Pancreas (tissue), 10 donors: ENCODE measurements around the gene SORCS2. TPM values are rescaled to one million over a fixed set of nuclear protein-coding genes. Genes with fewer than 3 reads are reported as not detected.
"Not testable (repeated sequence)": the region's sequence is repeated elsewhere in the genome, so short reads cannot be mapped to it uniquely, and the experiment has no call there.

Source experiments
- ATAC-seq, 4 donors: fragments of 200-7000 bp; cut with Tn5 transposase; one replicate each; pipeline versions ENCODE4 v1.8.0 to v1.9.1; 2020; ENCODE audit warnings: mild to moderate bottlenecking in 4 of 4, moderate library complexity in 4 of 4
- DNase-seq, 6 donors: peaks; one replicate each; pipeline ENCODE4 v3.0.0-alpha.2; 2020
- FAIRE-seq: peaks from 2 replicates; lab custom pipeline; 2012; peaks lifted over from hg19 to GRCh38; lab: Jason Lieb, UNC
- H3K27ac ChIP-seq, 4 donors: fragments of 200-600 bp; sonication (generic); 1 replicate in 3 of 4; 2 replicates in 1 of 4; pipeline versions ENCODE4 v1.5.0 to v1.8.0; 2020
- H3K27me3 ChIP-seq, 4 donors: fragments of 200-600 bp; one replicate each; pipeline ENCODE4 v1.8.0; 2021
- H3K36me3 ChIP-seq, 3 donors: fragments of 200-600 bp; sonication (generic) in 1 of 3; one replicate each; pipeline versions ENCODE4 v1.5.0 to v1.8.0; 2020 to 2021
- H3K4me1 ChIP-seq, 3 donors: fragments of 200-600 bp; one replicate each; pipeline ENCODE4 v1.8.0; 2021
- H3K4me3 ChIP-seq, 4 donors: fragments of 200-600 bp; sonication (generic) in 2 of 4; one replicate each; pipeline versions ENCODE4 v1.5.0 to v1.8.0; 2020 to 2021
- H3K9me3 ChIP-seq, 4 donors: fragments of 200-600 bp; one replicate each; pipeline ENCODE4 v1.8.0; 2021
- WGBS, 2 donors: extraction: QIAGEN DNeasy Blood & Tissue Kit; methylation state at CpG; one replicate each; pipeline ENCODE4 v1.1.7; 2013; 5-methylcytosine and 5-hydroxymethylcytosine counted together
- intact Hi-C, 3 donors: fragments of 100-400 bp; cut with DNase I; formaldehyde crosslinking; loops; one replicate each; pipeline versions ENCODE4 v1.11.1 to v1.14.2; 2022
- polyA plus RNA-seq, 2 donors: library from polyadenylated mRNA; stranded (reverse); fragments of 200-250 nt; gene quantifications; one replicate each; pipeline ENCODE4 v1.2.3, GENCODE V29; 2013
- total RNA-seq, 6 donors: library from RNA; stranded (reverse); fragmentation: NEBNext Ultra II Directional in 4 of 6; extraction: Animal tissue kit (Norgen Biotek cat#: 25700) in 4 of 6; gene quantifications; one replicate each; pipeline versions ENCODE4 v1.2.1 to v1.2.4, GENCODE V29; 2021 to 2023
- TF ChIP-seq, protein P1 (sequence below), 4 donors: fragments of 200-600 bp; sonication (generic) in 3 of 4; IDR thresholded peaks; one replicate each; pipeline versions ENCODE4 v1.5.0 to v1.8.0; 2021; ENCODE audit warnings: antibody characterized with exemption in 4 of 4
- donor health status: healthy with polysubstance abuse.
- donor health status: DM: no; HTN: no; CAD: no; lungs with moderate emphysema.
- donor health status: DM: no; HTN: no; CAD: no.
- donor health status: control.
- donor health status: control.
- donor health status: Bipolar disorder and iron deficiency.
- donor health status: DM: yes; HTN: yes; CAD: no.
- donor health status: DM: no; HTN: no; CAD: no.
- donor health status: DM: no; HTN: no; CAD: no.
- donor health status: DM: yes; HTN: yes; CAD: no.

The SORCS2 gene
- total and polyA plus RNA-seq, 8 donors = 0.14 to 1.7 (median 0.42) TPM

GRCh38 chr4:7574287-7575014, 382.1 kb downstream of the SORCS2 start:
- FAIRE-seq = no peak
- 51 to 63% methylated on average over 11 of the region's 11 CpGs for WGBS, 2 donors
- DNase-seq = no peak
- no peaks in the 10 kb centered on the region for H3K9me3 ChIP-seq
- no peak for ATAC-seq
- no peaks in the 10 kb centered on the region for H3K27me3 ChIP-seq
- H3K27ac ChIP-seq = no peak overlapping the region
- H3K36me3 ChIP-seq = no peaks in the 10 kb centered on the region
- no peaks in the 10 kb centered on the region for H3K4me1 ChIP-seq
- intact Hi-C loops = no loop called here
- TF ChIP-seq, protein P1, sequence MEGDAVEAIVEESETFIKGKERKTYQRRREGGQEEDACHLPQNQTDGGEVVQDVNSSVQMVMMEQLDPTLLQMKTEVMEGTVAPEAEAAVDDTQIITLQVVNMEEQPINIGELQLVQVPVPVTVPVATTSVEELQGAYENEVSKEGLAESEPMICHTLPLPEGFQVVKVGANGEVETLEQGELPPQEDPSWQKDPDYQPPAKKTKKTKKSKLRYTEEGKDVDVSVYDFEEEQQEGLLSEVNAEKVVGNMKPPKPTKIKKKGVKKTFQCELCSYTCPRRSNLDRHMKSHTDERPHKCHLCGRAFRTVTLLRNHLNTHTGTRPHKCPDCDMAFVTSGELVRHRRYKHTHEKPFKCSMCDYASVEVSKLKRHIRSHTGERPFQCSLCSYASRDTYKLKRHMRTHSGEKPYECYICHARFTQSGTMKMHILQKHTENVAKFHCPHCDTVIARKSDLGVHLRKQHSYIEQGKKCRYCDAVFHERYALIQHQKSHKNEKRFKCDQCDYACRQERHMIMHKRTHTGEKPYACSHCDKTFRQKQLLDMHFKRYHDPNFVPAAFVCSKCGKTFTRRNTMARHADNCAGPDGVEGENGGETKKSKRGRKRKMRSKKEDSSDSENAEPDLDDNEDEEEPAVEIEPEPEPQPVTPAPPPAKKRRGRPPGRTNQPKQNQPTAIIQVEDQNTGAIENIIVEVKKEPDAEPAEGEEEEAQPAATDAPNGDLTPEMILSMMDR (IDR thresholded peaks at IDR 0.05) = no peak
- no peak overlapping the region for H3K4me3 ChIP-seq

DNA sequence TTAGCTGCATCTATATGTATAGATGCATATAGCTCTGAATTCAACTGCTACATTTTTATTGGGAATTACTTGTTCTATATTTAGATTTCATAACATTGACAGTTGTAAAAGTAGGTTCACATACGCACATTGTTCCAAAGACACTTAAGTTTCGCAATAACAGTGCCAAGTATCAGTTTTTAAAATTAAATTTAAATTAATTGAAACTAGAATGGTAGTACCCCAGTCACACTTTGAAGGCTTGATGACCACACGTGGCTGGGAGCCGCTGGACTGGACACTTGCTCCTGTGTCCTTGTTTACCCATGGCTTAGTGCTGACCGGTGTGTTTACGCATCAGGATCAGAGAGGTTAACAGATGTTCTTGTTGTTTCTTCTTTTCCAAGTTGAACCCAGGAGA, 383.1 kb downstream of the SORCS2 start:
- no peak overlapping the region for H3K27ac ChIP-seq
- no peak for ATAC-seq
- no peaks in the 10 kb centered on the region for H3K27me3 ChIP-seq
- intact Hi-C loops = no loop called here
- no peaks in the 10 kb centered on the region for H3K4me1 ChIP-seq
- no peaks in the 10 kb centered on the region for H3K9me3 ChIP-seq
- no peak overlapping the region for H3K4me3 ChIP-seq
- no peak for FAIRE-seq
- 47 to 50% methylated on average over 6 of the region's 6 CpGs for WGBS, 2 donors
- H3K36me3 ChIP-seq = no peaks in the 10 kb centered on the region
- no peak for DNase-seq
- TF ChIP-seq, protein P1 (IDR thresholded peaks at IDR 0.05) = no peak

GRCh38 chr4:7577361-7578039, 385.2 kb downstream of the SORCS2 start:
- intact Hi-C loops, FAIRE-seq, H3K27ac ChIP-seq, H3K4me3 ChIP-seq, ATAC-seq, H3K36me3 ChIP-seq, H3K4me1 ChIP-seq, DNase-seq, H3K9me3 ChIP-seq, H3K27me3 ChIP-seq: not testable (repeated sequence)
- WGBS, 2 donors = 65 to 77% methylated on average over 11 of the region's 11 CpGs

DNA sequence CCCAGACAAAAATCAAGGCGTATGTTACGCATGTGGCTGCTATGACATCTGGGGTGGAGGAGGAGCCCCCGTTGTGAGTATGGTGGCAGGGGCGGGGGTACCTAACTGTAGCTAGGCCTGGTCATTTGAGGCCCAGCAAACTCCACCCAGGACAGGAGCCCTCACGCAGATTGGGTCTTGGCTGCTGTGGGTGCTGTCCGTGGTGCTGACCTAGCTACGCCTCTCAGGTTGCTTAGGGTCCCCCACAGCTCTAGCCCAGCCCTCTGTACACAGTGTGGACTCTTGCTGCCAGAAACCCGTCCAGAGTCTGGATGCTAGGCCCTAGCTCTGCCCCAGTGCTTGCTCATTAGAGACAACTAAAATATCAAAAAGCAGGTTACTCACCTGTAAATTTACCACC, 389.1 kb downstream of the SORCS2 start:
- intact Hi-C loops = no loop called here
- Histone ChIP-seq H3K4me3 (no peak overlapping the region), H3K9me3 (no peaks in the 10 kb centered on the region), H3K36me3 (no peaks in the 10 kb centered on the region), H3K27ac (no peak overlapping the region), H3K27me3 (no peaks in the 10 kb centered on the region), H3K4me1 (no peaks in the 10 kb centered on the region)
- DNase-seq (no peak), ATAC-seq (peak in 1 of 4 donors; percentile 46), FAIRE-seq (no peak)
- TF ChIP-seq, protein P1 (IDR thresholded peaks at IDR 0.05) = no peak
- WGBS, 2 donors = 27 to 31% methylated on average over 8 of the region's 8 CpGs

DNA sequence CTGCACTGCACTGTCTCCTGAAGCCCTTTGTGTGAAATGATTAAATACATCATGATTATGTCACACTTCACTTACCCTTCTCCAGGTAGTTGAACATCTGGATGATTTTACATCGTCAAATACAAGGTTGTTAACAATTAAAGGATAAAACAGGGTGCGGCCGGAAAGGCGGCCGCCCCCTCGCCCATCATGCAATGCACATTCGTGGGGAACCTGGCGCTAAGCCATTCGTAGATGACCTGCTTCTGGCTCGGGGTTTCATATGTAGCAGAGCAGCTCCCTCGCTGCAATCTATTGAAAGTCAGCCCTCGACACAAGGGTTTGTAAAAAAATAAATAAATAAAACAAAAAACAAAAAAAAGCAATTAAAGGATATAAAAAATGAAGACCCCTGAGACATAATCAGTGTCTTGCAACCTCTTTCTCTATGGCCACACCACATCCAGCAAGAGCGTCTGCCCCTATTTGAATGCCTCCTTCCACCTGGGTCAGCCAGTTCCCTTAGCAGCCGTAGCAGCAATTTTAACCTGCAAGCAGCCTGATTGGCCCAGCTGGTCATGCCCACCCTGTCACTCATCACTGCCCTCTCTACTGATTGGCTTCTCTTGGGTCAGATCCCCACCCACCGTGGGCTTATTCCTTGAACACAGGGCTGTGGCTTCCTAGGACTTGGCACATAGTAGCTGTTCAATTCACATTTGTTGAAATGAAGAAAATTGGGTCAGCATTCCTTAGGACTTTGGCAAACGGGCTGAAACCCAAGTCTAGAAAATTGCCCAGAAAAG, 390.2 kb downstream of the SORCS2 start:
- TF ChIP-seq, protein P1 (IDR thresholded peaks at IDR 0.05) = no peak
- Histone ChIP-seq H3K4me3 (no peak overlapping the region), H3K9me3 (no peaks in the 10 kb centered on the region), H3K36me3 (no peaks in the 10 kb centered on the region), H3K4me1 (no peaks in the 10 kb centered on the region), H3K27ac (no peak overlapping the region), H3K27me3 (no peaks in the 10 kb centered on the region)
- DNase-seq = no peak
- intact Hi-C loops = no loop called here
- FAIRE-seq = no peak
- ATAC-seq = no peak
- 70 to 81% methylated on average over 16 of the region's 16 CpGs for WGBS, 2 donors
